OCI-LY1 (cell line): Measurements from ENCODE around the gene PSME2.

ENCODE experiments used
- CTCF ChIP-seq: fragments of 200-600 bp; sonication (generic), shearing (Covaris generic); IDR thresholded peaks from 2 replicates; pipeline ENCODE4 v1.5.1; 2017; ENCODE audit warnings: mild to moderate bottlenecking, antibody characterized with exemption, low read length, moderate library complexity, mixed read lengths
- EZH2 ChIP-seq: fragments of 200-600 bp; sonication (generic), shearing (Covaris generic); IDR thresholded peaks from 2 replicates; pipeline ENCODE4 v1.8.0; 2017; ENCODE audit warnings: borderline replicate concordance, mixed run types, mild to moderate bottlenecking, antibody characterized with exemption, low read length, moderate library complexity, mixed read lengths

GRCh38 chr14:24113801-24114531 lies 32.4 kb downstream of the PSME2 start:
- TF ChIP-seq CTCF (no peak), EZH2 (no peak)
